K562 (cell line): ENCODE measurements around the gene TRIM13. TPM values are rescaled to one million over a fixed set of nuclear protein-coding genes. Genes with fewer than 3 reads are reported as not detected.

Source experiments
- ATAC-seq: fragments of 200-7000 bp; cut with Tn5 transposase; 3 replicates; pipeline ENCODE4 v1.9.1; 2020; ENCODE audit warnings: moderate library complexity
- BruUV-seq: library from RNA; stranded (reverse); fragments of 400-500 nt; replicated peaks from 2 replicates; lab custom pipeline; 2021; lab: Mats Ljungman, UMichigan
- CTCF ChIA-PET: fragments of 300-600 bp; formaldehyde crosslinking; extraction: SDS; loops from one replicate; lab custom pipeline; 2021; ENCODE audit warnings: low intra/inter-chr PET ratio; lab: Yijun Ruan, JAX
- POLR2A ChIA-PET: fragments of 300-600, 350-650 bp; sonication (Branson Sonifier 250); formaldehyde crosslinking; extraction: SDS; loops from one replicate; lab custom pipeline; 2021; ENCODE audit warnings: antibody characterized with exemption, inconsistent platforms; lab: Yijun Ruan, JAX
- DNase-seq, 4 experiments: peaks; one replicate each; pipeline versions ENCODE4 v3.0.0 to v3.0.0-alpha.2; 2011 to 2018; ENCODE audit warnings: low spot score in 3 of 4, mixed read lengths in 3 of 4; ENCODE audit errors: extremely low read depth in 1 of 4
- FAIRE-seq: peaks from 2 replicates; lab custom pipeline; 2011; peaks lifted over from hg19 to GRCh38; lab: Jason Lieb, UNC
- H2AFZ ChIP-seq: 2 replicates; pipeline ENCODE4 v1.6.0; 2011; ENCODE audit warnings: low read depth, low read length, control low read depth, inconsistent platforms
- H3K27ac ChIP-seq: fragments of 200-600 bp; 3 replicates; pipeline ENCODE4 v1.8.0; 2011; ENCODE audit warnings: low read depth, mild to moderate bottlenecking, control low read depth, inconsistent platforms, low read length, moderate library complexity, mixed read lengths; ENCODE audit errors: extremely low read depth
- H3K27me3 ChIP-seq, 2 experiments: fragments of 300-600 bp in 1 of 2; 2 replicates in 1 of 2; 3 replicates in 1 of 2; pipeline versions ENCODE4 v1.6.0 to v1.8.0; 2011; ENCODE audit warnings: inconsistent platforms in 2 of 2, low read length in 2 of 2, mild to moderate bottlenecking in 1 of 2, mixed read lengths in 1 of 2, moderate library complexity in 1 of 2; ENCODE audit not compliant: control insufficient read depth in 2 of 2, insufficient read depth in 2 of 2
- H3K36me3 ChIP-seq: fragments of 300-600 bp; 3 replicates; pipeline ENCODE4 v1.8.0; 2011; ENCODE audit warnings: mild to moderate bottlenecking, low read length, inconsistent platforms; ENCODE audit not compliant: control insufficient read depth, insufficient read depth
- H3K4me1 ChIP-seq, 2 experiments: fragments of 200-600 bp in 1 of 2; replicated peaks in 1 of 2; 2 replicates in 1 of 2; 3 replicates in 1 of 2; pipeline versions ENCODE4 v1.5.1 to v1.8.0; 2011; ENCODE audit warnings: inconsistent platforms in 2 of 2, low read length in 2 of 2, mild to moderate bottlenecking in 1 of 2, mixed read lengths in 1 of 2, moderate library complexity in 1 of 2; ENCODE audit not compliant: control insufficient read depth in 2 of 2, insufficient read depth in 2 of 2
- H3K4me2 ChIP-seq: 2 replicates; pipeline ENCODE4 v1.6.1; 2011; ENCODE audit warnings: low read length, control low read depth, inconsistent platforms, mixed read lengths; ENCODE audit not compliant: insufficient read depth
- H3K4me3 ChIP-seq: fragments of 200-600 bp; sonication (generic), shearing (Covaris generic); 2 replicates; pipeline ENCODE4 v1.5.1; 2016; ENCODE audit warnings: control low read depth, inconsistent platforms
- H3K79me2 ChIP-seq: fragments of 200-600 bp; 3 replicates; pipeline ENCODE4 v1.8.0; 2011; ENCODE audit warnings: low read length, inconsistent platforms; ENCODE audit not compliant: control insufficient read depth, insufficient read depth
- H3K9ac ChIP-seq, 2 experiments: 2 replicates each; pipeline versions ENCODE4 v1.6.0 to v1.6.1; 2011; ENCODE audit warnings: low read depth in 2 of 2, low read length in 2 of 2, control low read depth in 1 of 2, inconsistent platforms in 1 of 2, mild to moderate bottlenecking in 1 of 2, mixed read lengths in 1 of 2; ENCODE audit not compliant: insufficient read depth in 1 of 2
- H3K9me1 ChIP-seq: one replicate; pipeline ENCODE4 v1.6.0; 2011; ENCODE audit warnings: inconsistent platforms, mild to moderate bottlenecking, low read length, moderate library complexity; ENCODE audit not compliant: control insufficient read depth, insufficient read depth
- H3K9me3 ChIP-seq: replicated peaks from 2 replicates; pipeline ENCODE4 v1.5.1; 2011; ENCODE audit warnings: low read depth, low read length, inconsistent platforms; ENCODE audit not compliant: control insufficient read depth, insufficient read depth
- H4K20me1 ChIP-seq: replicated peaks from 2 replicates; pipeline ENCODE4 v1.6.1; 2011; ENCODE audit warnings: low read length, inconsistent platforms, mixed read lengths; ENCODE audit not compliant: control insufficient read depth, insufficient read depth
- CREB3 ChIP-seq: fragments of 450-650 bp; conservative IDR thresholded peaks from 2 replicates; pipeline ENCODE4 v1.6.1; 2016; ENCODE audit warnings: missing genetic modification characterization, low read depth, mild to moderate bottlenecking, missing compliant biosample characterization, moderate library complexity
- GTF2A2 ChIP-seq: IDR thresholded peaks from 2 replicates; pipeline ENCODE4 v1.6.1; 2016; ENCODE audit warnings: mild to moderate bottlenecking, missing genetic modification characterization, missing compliant biosample characterization
- HMG20A ChIP-seq: fragments of 450-650 bp; formaldehyde crosslinking; conservative IDR thresholded peaks from 2 replicates; pipeline ENCODE4 v1.4.0; 2020; ENCODE audit warnings: mild to moderate bottlenecking, mixed read lengths
- KDM4B ChIP-seq, 2 experiments: fragments of 450-650 bp in 1 of 2; sonication (generic) in 1 of 2; IDR thresholded peaks; 2 replicates each; pipeline ENCODE4 v1.6.1; 2016 to 2017; ENCODE audit warnings: borderline replicate concordance in 2 of 2, antibody characterized with exemption in 1 of 2, low read depth in 1 of 2, mild to moderate bottlenecking in 1 of 2
- MIER1 ChIP-seq: fragments of 450-650 bp; IDR thresholded peaks from 2 replicates; pipeline ENCODE4 v1.6.1; 2016; ENCODE audit warnings: antibody characterized with exemption, mild to moderate bottlenecking, low read depth
- NFXL1 ChIP-seq: fragments of 450-650 bp; formaldehyde crosslinking; IDR thresholded peaks from 2 replicates; pipeline ENCODE4 v1.4.0; 2021; ENCODE audit warnings: mild to moderate bottlenecking
- PCBP2 ChIP-seq: fragments of 200-400 bp; formaldehyde crosslinking; IDR thresholded peaks from 2 replicates; pipeline ENCODE4 v1.6.1; 2018; ENCODE audit warnings: low read length, low read depth, mild to moderate bottlenecking, moderate library complexity; ENCODE audit not compliant: poor library complexity, severe bottlenecking
- RBM39 ChIP-seq: fragments of 200-400 bp; formaldehyde crosslinking; optimal IDR thresholded peaks from 2 replicates; pipeline ENCODE3; 2018; ENCODE audit warnings: low read depth, low read length
- STAT5B ChIP-seq: fragments of 250-450 bp; sonication (Bioruptor Pico); IDR thresholded peaks from 2 replicates; pipeline ENCODE4 v1.8.0; 2021; ENCODE audit warnings: mild to moderate bottlenecking, inconsistent platforms
- YY1 ChIP-seq, 3 experiments: IDR thresholded peaks; 2 replicates each; pipeline ENCODE4 v1.6.1; 2011; ENCODE audit warnings: low read length in 2 of 3, mild to moderate bottlenecking in 2 of 3, moderate library complexity in 2 of 3, borderline replicate concordance in 1 of 3, control low read depth in 1 of 3, low read depth in 1 of 3; ENCODE audit not compliant: insufficient read depth in 3 of 3, insufficient replicate concordance in 2 of 3, control insufficient read depth in 1 of 3, insufficient read length in 1 of 3; ENCODE audit errors: extremely low read depth in 1 of 3
- ZNF512 ChIP-seq: IDR thresholded peaks from 2 replicates; pipeline ENCODE4 v1.6.1; 2016; ENCODE audit warnings: missing genetic modification characterization, missing compliant biosample characterization
- WGBS: fragments of 100-300 bp; shearing (Covaris generic); methylation state at CpG from one replicate; pipeline ENCODE4 v1.1.6; 2016; ENCODE audit warnings: low coverage, mixed read lengths; ENCODE audit not compliant: insufficient coverage; ENCODE audit errors: missing lambda C conversion rate; 5-methylcytosine and 5-hydroxymethylcytosine counted together
- in situ Hi-C: fragments of 300-500 bp; cut with MboI; formaldehyde crosslinking; loops from 4 replicates; pipeline ENCODE4 v1.15.0; 2018; ENCODE audit warnings: inconsistent platforms, mixed read lengths
- intact Hi-C: fragments of 100-400 bp; cut with micrococcal nuclease; formaldehyde crosslinking; loops from 2 replicates; pipeline ENCODE4 v1.14.2; 2022
- polyA plus RNA-seq, 8 experiments: library from polyadenylated mRNA; depleted of rRNA in 4 of 8; stranded (reverse) in 5 of 8; unstranded in 3 of 8; fragments of >200 nt; fragmentation: Nextera tagmentation in 2 of 8; fragmentation: Illumina TruSeq in 1 of 8; extraction: Ambion mirVana in 2 of 8; extraction: Trizol in 1 of 8; gene quantifications; 2 replicates each; pipeline versions ENCODE4 v1.2.1 to v1.2.3, GENCODE V29; 2011 to 2014; ENCODE audit warnings: inconsistent platforms in 1 of 8, missing spikeins in 1 of 8
- total RNA-seq, 7 experiments: library from RNA; depleted of rRNA in 6 of 7; stranded (reverse); fragments of >200 nt in 6 of 7; fragmentation: Illumina TruSeq in 2 of 7; extraction: Trizol in 2 of 7; gene quantifications; 2 replicates each; pipeline versions ENCODE4 v1.2.1 to v1.2.3, GENCODE V29; 2011 to 2021; ENCODE audit warnings: low replicate concordance in 1 of 7

The TRIM13 gene
- total and polyA plus RNA-seq, 9 of the 15 experiments (the other 6 are each of a cell fraction or from before 2014, with no cell fraction given), result 12.1 to 30.6 (median 17.8) TPM

- Histone ChIP-seq H3K4me1 (no peaks in the 10 kb centered on the region; a peak in 3 of 5 replicates), H3K9me1 (no peaks in the 10 kb centered on the region), H4K20me1 (no peaks in the 10 kb centered on the region), H3K27ac (no peak overlapping the region), H3K27me3 (no peaks in the 10 kb centered on the region), H3K4me3 (no peak overlapping the region), H3K36me3 (no peaks in the 10 kb centered on the region)
- CTCF ChIA-PET, result no interaction called here
- ATAC-seq (no peak; the same call in none of the 3 replicates), FAIRE-seq (no peak)
- POLR2A ChIA-PET, result no interaction called here
- in situ Hi-C loops, result loop anchor here (10.0 to 25.0 kb wide), 3 partner anchors 434 to 1087 kb away; no protein-coding TSS in a partner anchor
- WGBS, result 58% methylated on average over 2 of the region's 3 CpGs
- TF ChIP-seq CREB3 (tag) (no peak), YY1 (IDR thresholded peaks at IDR 0.05; ENCODE audit: borderline replicate concordance in 1 of 3, control insufficient read depth in 1 of 3, extremely low read depth in 1 of 3, insufficient read depth in 3 of 3, insufficient read length in 1 of 3, insufficient replicate concordance in 2 of 3, low read depth in 1 of 3, low read length in 2 of 3) (peak in 1 of 3 experiments; percentile 59)
- TF ChIP-seq, all 486 proteins: peak for 1
- Histone ChIP-seq H2AFZ (peak overlapping the region; percentile 67), H3K9me3 (no peaks in the 10 kb centered on the region), H3K4me2 (no peak overlapping the region), H3K79me2 (no peaks in the 10 kb centered on the region), H3K9ac (peak overlapping the region in 1 of 2 experiments; percentile 58; a peak in 1 of 4 replicates)
- BruUV-seq, result no TSS peak
- intact Hi-C loops, result loop anchor here (5.0 to 10.0 kb wide), 3 partner anchors 547 to 934 kb away; no protein-coding TSS in a partner anchor
- peak in 1 of 4 experiments; percentile 11 for DNase-seq
These were observed 18.9 kb upstream of the TRIM13 start for GRCh38 chr13:49977992-49978391.

GRCh38 chr13:49980266-49980665 lies 16.6 kb upstream of the TRIM13 start:
- Histone ChIP-seq H2AFZ (no peak overlapping the region), H3K27ac (no peak overlapping the region), H3K27me3 (no peaks in the 10 kb centered on the region), H3K9me1 (no peaks in the 10 kb centered on the region), H3K36me3 (no peaks in the 10 kb centered on the region), H4K20me1 (no peaks in the 10 kb centered on the region), H3K4me3 (no peak overlapping the region), H3K9me3 (no peaks in the 10 kb centered on the region), H3K4me1 (no peaks in the 10 kb centered on the region; a peak in 3 of 5 replicates), H3K4me2 (no peak overlapping the region), H3K9ac (no peak overlapping the region), H3K79me2 (no peaks in the 10 kb centered on the region)
- no peak for FAIRE-seq
- CTCF ChIA-PET, result no interaction called here
- BruUV-seq, result no TSS peak
- in situ Hi-C loops, result loop anchor here (25.0 kb wide), 1 partner anchor 432 kb away; no protein-coding TSS in a partner anchor
- intact Hi-C loops, result no loop called here
- no peak for ATAC-seq
- DNase-seq, result no peak
- POLR2A ChIA-PET, result interaction anchor here (0.7 to 1.1 kb wide), 3 partner anchors 17 to 937 kb away, joined by 3 to 4 read pairs (median 3); no protein-coding TSS in a partner anchor
- no peak for TF ChIP-seq ZNF512 (tag)
- no peak for TF ChIP-seq KDM4B (IDR thresholded peaks at IDR 0.05; ENCODE audit: borderline replicate concordance in 2 of 2, low read depth in 1 of 2)
- no peak for TF ChIP-seq GTF2A2 (tag)
- TF ChIP-seq NFXL1 (CRISPR knock-in tag), result no peak
- no peak for TF ChIP-seq RBM39
- no peak for TF ChIP-seq STAT5B (CRISPR knock-in tag)
- TF ChIP-seq PCBP2, result no peak
- no peak for TF ChIP-seq MIER1
- TF ChIP-seq HMG20A, result no peak
